Panc1 (cell line): ENCODE data around the gene NCKAP5. TPM values are rescaled to one million over a fixed set of nuclear protein-coding genes. Genes with fewer than 3 reads are reported as not detected.

ENCODE experiments used
- ATAC-seq: fragments of 200-7000 bp; cut with Tn5 transposase; 2 replicates; pipeline ENCODE4 v1.9.1; 2020; ENCODE audit warnings: mild to moderate bottlenecking, moderate library complexity
- BruUV-seq: library from RNA; stranded (reverse); fragments of 400-500 nt; replicated peaks from 2 replicates; lab custom pipeline; 2021; lab: Mats Ljungman, UMichigan
- CTCF ChIA-PET: fragments of 300-600 bp; sonication (Branson Sonifier 250); formaldehyde crosslinking; loops from one replicate; lab custom pipeline; 2022; ENCODE audit warnings: antibody characterized with exemption; lab: Charles Lee
- POLR2A ChIA-PET: fragments of 300-600 bp; sonication (Branson Sonifier 250); formaldehyde crosslinking; loops from one replicate; lab custom pipeline; 2022; ENCODE audit warnings: antibody characterized with exemption; lab: Charles Lee
- DNase-seq: peaks from one replicate; pipeline ENCODE4 v3.0.0-alpha.2; 2010; ENCODE audit warnings: low read depth, low spot score
- H3K27ac ChIP-seq: 2 replicates; pipeline ENCODE4 v1.5.1; 2011; ENCODE audit warnings: mild to moderate bottlenecking, low read length, inconsistent platforms
- H3K27me3 ChIP-seq: fragments of 200-500 bp; sonication (Bioruptor generic); 2 replicates; pipeline ENCODE4 v1.6.0; 2014; ENCODE audit warnings: low read length, inconsistent platforms; ENCODE audit not compliant: control insufficient read depth, insufficient read depth
- H3K36me3 ChIP-seq: fragments of 200-500 bp; sonication (Bioruptor generic); 2 replicates; pipeline ENCODE4 v1.5.1; 2014; ENCODE audit warnings: inconsistent platforms, mild to moderate bottlenecking, low read length, moderate library complexity; ENCODE audit not compliant: control insufficient read depth, insufficient read depth
- H3K4me1 ChIP-seq: 2 replicates; pipeline ENCODE4 v1.5.1; 2011; ENCODE audit warnings: inconsistent platforms, mild to moderate bottlenecking, low read length, moderate library complexity; ENCODE audit not compliant: control insufficient read depth, insufficient read depth
- H3K4me3 ChIP-seq, 2 experiments: 2 replicates each; pipeline ENCODE4 v1.5.1; 2011 to 2012; ENCODE audit warnings: low read depth in 2 of 2, low read length in 2 of 2, mild to moderate bottlenecking in 2 of 2, inconsistent platforms in 1 of 2, moderate library complexity in 1 of 2
- H3K9me3 ChIP-seq: fragments of 200-500 bp; sonication (Bioruptor generic); 2 replicates; pipeline ENCODE4 v1.5.1; 2014; ENCODE audit warnings: low read depth, mild to moderate bottlenecking, inconsistent platforms, low read length, moderate library complexity; ENCODE audit not compliant: control insufficient read depth, insufficient read depth
- POLR2AphosphoS5 ChIP-seq: IDR thresholded peaks from 2 replicates; pipeline ENCODE4 v1.6.1; 2012; ENCODE audit warnings: mild to moderate bottlenecking, low read depth, low read length, moderate library complexity
- REST ChIP-seq, 2 experiments: IDR thresholded peaks; 2 replicates each; pipeline ENCODE4 v1.6.1; 2011 to 2012; ENCODE audit warnings: low read depth in 2 of 2, control low read depth in 1 of 2, low read length in 1 of 2, mild to moderate bottlenecking in 1 of 2, moderate library complexity in 1 of 2; ENCODE audit not compliant: insufficient read depth in 1 of 2
- SIN3A ChIP-seq: IDR thresholded peaks from 2 replicates; pipeline ENCODE4 v1.6.1; 2012; ENCODE audit warnings: low read depth, mild to moderate bottlenecking, low read length, moderate library complexity, borderline replicate concordance; ENCODE audit not compliant: insufficient read depth
- TCF7L2 ChIP-seq: IDR thresholded peaks from 2 replicates; pipeline ENCODE4 v1.6.1; 2011; ENCODE audit warnings: mild to moderate bottlenecking, low read depth, low read length, inconsistent platforms
- in situ Hi-C: cut with HindIII; loops from 2 replicates; pipeline ENCODE4 v1.10.0; 2016; ENCODE audit warnings: low sequenced_read_pairs, low pct_unique_long_range_greater_than_20kb
- intact Hi-C: fragments of 100-400 bp; cut with micrococcal nuclease; formaldehyde crosslinking; loops from one replicate; pipeline ENCODE4 v1.10.0; 2022; ENCODE audit not compliant: unreplicated experiment
- total RNA-seq: library from RNA; stranded (reverse); gene quantifications from one replicate; pipeline ENCODE4 v1.2.1, GENCODE V29; 2021; ENCODE audit not compliant: unreplicated experiment
- TF ChIP-seq, protein P1 (sequence below): fragments of 450-650 bp; IDR thresholded peaks from 2 replicates; pipeline ENCODE4 v1.5.1; 2017; ENCODE audit warnings: mild to moderate bottlenecking

NCKAP5 gene
- total RNA-seq, 1 experiment from 2014 or later: 0.10 TPM

- ChIA-PET POLR2A (no interaction called here), CTCF (no interaction called here)
- BruUV-seq: no TSS peak
Measured at GRCh38 chr2:133496501-133497269, 71.6 kb downstream of the NCKAP5 start.

DNA sequence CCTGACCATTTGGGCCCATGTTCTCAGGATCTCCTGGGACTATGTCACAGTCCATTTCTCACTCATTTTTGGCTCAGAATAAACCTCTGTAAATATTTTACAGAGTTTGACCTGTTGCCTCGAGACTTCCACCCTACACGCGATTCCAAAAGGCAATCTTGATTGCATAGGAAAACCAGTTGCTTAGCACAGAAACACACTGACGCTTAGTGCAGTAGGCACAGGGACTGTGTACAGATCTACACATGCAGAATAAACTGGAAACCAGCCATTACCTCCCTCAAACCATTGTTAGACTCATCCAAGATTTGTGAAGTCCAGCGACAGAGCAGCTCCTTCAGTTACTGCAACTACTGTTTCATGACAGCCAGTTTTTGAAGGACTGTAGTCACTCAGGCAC is 73.0 kb downstream of the NCKAP5 start:
- no TSS peak for BruUV-seq
- intact Hi-C loops: no loop called here
- POLR2A ChIA-PET: no interaction called here

More at GRCh38 chr2:133496501-133497269, 71.6 kb downstream of the NCKAP5 start:
- in situ Hi-C loops (no loop called here), intact Hi-C loops (no loop called here)
- H3K27me3 ChIP-seq: no peaks in the 10 kb centered on the region
- TF ChIP-seq TCF7L2: no peak
- TF ChIP-seq SIN3A: no peak
- TF ChIP-seq POLR2AphosphoS5: no peak
- no peak for TF ChIP-seq REST (IDR thresholded peaks at IDR 0.05; ENCODE audit: insufficient read depth in 1 of 2, low read depth in 2 of 2, low read length in 1 of 2)
- TF ChIP-seq, protein P1, sequence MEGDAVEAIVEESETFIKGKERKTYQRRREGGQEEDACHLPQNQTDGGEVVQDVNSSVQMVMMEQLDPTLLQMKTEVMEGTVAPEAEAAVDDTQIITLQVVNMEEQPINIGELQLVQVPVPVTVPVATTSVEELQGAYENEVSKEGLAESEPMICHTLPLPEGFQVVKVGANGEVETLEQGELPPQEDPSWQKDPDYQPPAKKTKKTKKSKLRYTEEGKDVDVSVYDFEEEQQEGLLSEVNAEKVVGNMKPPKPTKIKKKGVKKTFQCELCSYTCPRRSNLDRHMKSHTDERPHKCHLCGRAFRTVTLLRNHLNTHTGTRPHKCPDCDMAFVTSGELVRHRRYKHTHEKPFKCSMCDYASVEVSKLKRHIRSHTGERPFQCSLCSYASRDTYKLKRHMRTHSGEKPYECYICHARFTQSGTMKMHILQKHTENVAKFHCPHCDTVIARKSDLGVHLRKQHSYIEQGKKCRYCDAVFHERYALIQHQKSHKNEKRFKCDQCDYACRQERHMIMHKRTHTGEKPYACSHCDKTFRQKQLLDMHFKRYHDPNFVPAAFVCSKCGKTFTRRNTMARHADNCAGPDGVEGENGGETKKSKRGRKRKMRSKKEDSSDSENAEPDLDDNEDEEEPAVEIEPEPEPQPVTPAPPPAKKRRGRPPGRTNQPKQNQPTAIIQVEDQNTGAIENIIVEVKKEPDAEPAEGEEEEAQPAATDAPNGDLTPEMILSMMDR: no peak
- DNase-seq (no peak), ATAC-seq (no peak)
- H3K4me3 ChIP-seq: no peak overlapping the region
- no peaks in the 10 kb centered on the region for H3K9me3 ChIP-seq
- H3K36me3 ChIP-seq: no peaks in the 10 kb centered on the region
- no peak overlapping the region for H3K27ac ChIP-seq
- no peaks in the 10 kb centered on the region for H3K4me1 ChIP-seq

More for the DNA sequence above, 73.0 kb downstream of the NCKAP5 start:
- in situ Hi-C loops: no loop called here
- DNase-seq: no peak
- Histone ChIP-seq H3K27me3 (no peaks in the 10 kb centered on the region), H3K27ac (no peak overlapping the region), H3K36me3 (no peaks in the 10 kb centered on the region), H3K9me3 (no peaks in the 10 kb centered on the region), H3K4me3 (no peak overlapping the region), H3K4me1 (no peaks in the 10 kb centered on the region)
- CTCF ChIA-PET: no interaction called here
- TF ChIP-seq, protein P1: no peak
- TF ChIP-seq REST (IDR thresholded peaks at IDR 0.05; ENCODE audit: insufficient read depth in 1 of 2, low read depth in 2 of 2, low read length in 1 of 2) (no peak), TCF7L2 (no peak), SIN3A (no peak), POLR2AphosphoS5 (no peak)
- no peak for ATAC-seq
